Skeletal muscle tissue (tissue), 4 donors: ENCODE results near the gene PSMC1. TPM values are rescaled to one million over a fixed set of nuclear protein-coding genes. Genes with fewer than 3 reads are reported as not detected.

Experiments
- H3K27ac ChIP-seq: one replicate; pipeline ENCODE4 v1.7.0; 2013; ENCODE audit warnings: mild to moderate bottlenecking, low read depth, low read length, inconsistent platforms
- H3K27me3 ChIP-seq, 3 donors: one replicate each; pipeline ENCODE4 v1.7.0; 2013; ENCODE audit warnings: low read length in 3 of 3; ENCODE audit not compliant: control insufficient read depth in 3 of 3, insufficient read depth in 3 of 3
- H3K36me3 ChIP-seq, 3 donors: one replicate each; pipeline ENCODE4 v1.7.0; 2013; ENCODE audit warnings: low read length in 3 of 3; ENCODE audit not compliant: control insufficient read depth in 3 of 3, insufficient read depth in 3 of 3
- H3K4me1 ChIP-seq, 3 donors: one replicate each; pipeline ENCODE4 v1.7.0; 2013; ENCODE audit warnings: low read length in 3 of 3, mild to moderate bottlenecking in 3 of 3; ENCODE audit not compliant: control insufficient read depth in 3 of 3, insufficient read depth in 3 of 3
- H3K4me3 ChIP-seq, 3 donors: one replicate each; pipeline ENCODE4 v1.7.0; 2013; ENCODE audit warnings: low read length in 3 of 3
- H3K9ac ChIP-seq, 3 donors: one replicate each; pipeline ENCODE4 v1.7.0; 2013; ENCODE audit warnings: low read length in 3 of 3, mild to moderate bottlenecking in 3 of 3, moderate library complexity in 2 of 3, low read depth in 1 of 3
- H3K9me3 ChIP-seq, 3 donors: one replicate each; pipeline ENCODE4 v1.7.0; 2013; ENCODE audit warnings: low read length in 3 of 3; ENCODE audit not compliant: control insufficient read depth in 3 of 3
- total RNA-seq: library from RNA; depleted of rRNA; stranded (reverse); fragments of >200 nt; gene quantifications from one replicate; pipeline ENCODE4 v1.2.3, GENCODE V29; 2014
- donor health status: Osteomylitis.

PSMC1 gene
- total RNA-seq, 1 donor from 2014 or later, result 84.5 TPM

DNA sequence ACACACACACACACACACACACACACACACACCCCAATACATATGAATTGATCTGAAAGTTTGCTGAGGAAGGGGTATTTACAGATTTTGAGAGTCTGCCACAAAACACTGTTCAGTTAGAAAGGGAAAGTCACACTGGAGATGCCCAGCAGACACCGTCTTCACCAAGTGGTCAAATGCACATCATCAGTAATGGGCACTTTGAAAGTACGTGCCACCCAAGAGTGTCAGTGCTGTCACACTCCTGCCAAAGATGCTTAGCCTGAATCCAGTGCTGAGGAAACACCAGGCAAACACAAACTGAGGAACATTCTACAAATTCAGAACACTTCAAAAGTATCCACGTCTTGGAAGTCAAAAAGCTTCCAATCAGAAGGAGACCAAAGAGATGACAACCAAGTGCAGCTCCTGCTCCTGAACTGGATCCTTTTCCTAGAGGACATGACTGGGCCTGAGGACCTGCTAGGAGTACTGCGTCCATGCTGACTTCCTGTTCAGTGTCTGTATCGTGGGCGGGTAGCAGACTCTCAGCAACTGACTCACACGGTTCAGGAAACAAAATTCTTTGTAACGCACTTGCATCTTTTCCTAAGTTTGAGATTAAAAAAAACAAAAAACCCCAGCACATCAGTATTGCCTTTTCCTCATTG, 18.6 kb downstream of the PSMC1 start:
- Histone ChIP-seq H3K27me3 (no peaks in the 10 kb centered on the region), H3K4me1 (peaks cover 15 to 26% (median 16%) of the 10 kb centered on the region in 3 donors), H3K9me3 (no peaks in the 10 kb centered on the region), H3K27ac (peak overlapping the region; percentile 20), H3K9ac (peak overlapping the region in 1 of 3 donors; percentile 33), H3K4me3 (no peak overlapping the region), H3K36me3 (peaks cover 56 to 73% (median 60%) of the 10 kb centered on the region in 3 donors)

DNA sequence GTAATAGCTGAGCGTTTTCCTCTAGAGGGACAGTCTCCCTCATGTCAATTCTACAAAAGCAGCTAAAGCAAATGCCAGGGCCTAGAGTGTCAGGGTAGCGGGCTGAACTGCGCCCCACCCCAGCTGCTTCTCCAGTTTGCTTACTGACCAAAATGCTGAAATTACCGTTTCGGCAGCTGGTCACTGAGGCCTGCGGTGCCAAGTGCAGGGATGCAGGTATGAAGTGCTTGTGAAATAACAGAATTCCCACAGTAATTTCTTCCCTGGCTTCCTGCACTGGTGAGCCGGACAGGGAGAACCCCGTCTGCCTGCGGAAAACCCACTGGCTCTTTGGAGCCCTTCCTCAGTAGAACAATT, 19.1 kb downstream of the PSMC1 start:
- no peak overlapping the region for H3K9ac ChIP-seq

GRCh38 chr14:90275820-90276219, 19.5 kb downstream of the PSMC1 start:
- H3K27ac ChIP-seq, result peak overlapping the region; percentile 20

More for the DNA sequence above, 19.1 kb downstream of the PSMC1 start:
- peaks cover 55 to 72% (median 59%) of the 10 kb centered on the region in 3 donors for H3K36me3 ChIP-seq
- H3K9me3 ChIP-seq, result no peaks in the 10 kb centered on the region
- peaks cover 15 to 26% (median 16%) of the 10 kb centered on the region in 3 donors for H3K4me1 ChIP-seq
- no peak overlapping the region for H3K4me3 ChIP-seq
- peak overlapping the region; percentile 20 for H3K27ac ChIP-seq
- no peaks in the 10 kb centered on the region for H3K27me3 ChIP-seq

GRCh38 chr14:90276646-90277367, 20.5 kb downstream of the PSMC1 start:
- Histone ChIP-seq H3K9ac (no peak overlapping the region), H3K27me3 (no peaks in the 10 kb centered on the region), H3K27ac (no peak overlapping the region), H3K4me1 (peaks cover 15 to 26% (median 16%) of the 10 kb centered on the region in 3 donors), H3K9me3 (no peaks in the 10 kb centered on the region), H3K4me3 (no peak overlapping the region), H3K36me3 (peaks cover 52 to 68% (median 56%) of the 10 kb centered on the region in 3 donors)

More at GRCh38 chr14:90275820-90276219, 19.5 kb downstream of the PSMC1 start:
- Histone ChIP-seq H3K27me3 (no peaks in the 10 kb centered on the region), H3K9me3 (no peaks in the 10 kb centered on the region), H3K9ac (no peak overlapping the region), H3K4me3 (no peak overlapping the region), H3K4me1 (peaks cover 15 to 26% (median 16%) of the 10 kb centered on the region in 3 donors), H3K36me3 (peaks cover 55 to 72% (median 59%) of the 10 kb centered on the region in 3 donors)

DNA sequence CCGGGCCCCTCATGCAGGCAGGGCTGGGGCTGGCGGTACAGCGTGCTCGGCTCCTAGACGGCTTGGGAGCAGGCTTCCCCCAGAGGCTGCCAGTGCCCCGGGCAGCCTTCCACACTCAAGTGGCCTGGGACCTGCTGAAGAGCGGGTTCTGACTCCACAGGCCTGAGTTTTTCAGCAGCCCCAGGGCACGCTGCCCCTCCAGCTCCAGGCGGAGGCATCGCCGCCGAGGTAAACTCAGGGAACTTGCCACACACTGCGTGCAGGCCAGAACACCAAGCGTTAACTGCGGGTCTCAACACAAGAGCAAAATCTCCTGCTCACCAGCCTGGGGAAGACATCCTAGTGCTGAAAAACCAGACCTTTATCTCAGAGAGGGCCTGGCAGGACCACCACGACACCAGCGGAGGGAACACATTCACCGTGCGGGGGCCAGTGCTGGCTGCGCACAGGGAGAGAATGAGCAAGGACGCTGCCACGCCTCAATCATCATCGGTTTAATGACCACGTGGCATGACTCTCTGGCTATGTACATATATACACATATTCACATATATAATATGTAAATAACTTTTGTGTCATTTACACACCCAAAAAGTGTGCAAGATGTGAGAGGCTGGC, 21.3 kb downstream of the PSMC1 start:
- Histone ChIP-seq H3K9me3 (no peaks in the 10 kb centered on the region), H3K27ac (no peak overlapping the region), H3K4me1 (peaks cover 15 to 26% (median 16%) of the 10 kb centered on the region in 3 donors), H3K9ac (no peak overlapping the region), H3K36me3 (peaks cover 45 to 61% (median 54%) of the 10 kb centered on the region in 3 donors), H3K27me3 (no peaks in the 10 kb centered on the region), H3K4me3 (no peak overlapping the region)

- H3K27me3 ChIP-seq, result no peaks in the 10 kb centered on the region
- H3K4me3 ChIP-seq, result no peak overlapping the region
- no peak overlapping the region for H3K9ac ChIP-seq
- H3K27ac ChIP-seq, result peak overlapping the region; percentile 23
- H3K9me3 ChIP-seq, result no peaks in the 10 kb centered on the region
- H3K4me1 ChIP-seq, result peaks cover 11 to 25% (median 14%) of the 10 kb centered on the region in 3 donors
- H3K36me3 ChIP-seq, result peaks cover 47 to 57% (median 53%) of the 10 kb centered on the region in 3 donors
Measured at GRCh38 chr14:90278199-90279175, 22.1 kb downstream of the PSMC1 start.

- H3K27me3 ChIP-seq, result no peaks in the 10 kb centered on the region
- H3K36me3 ChIP-seq, result peaks cover 53 to 54% (median 54%) of the 10 kb centered on the region in 3 donors
- H3K9me3 ChIP-seq, result no peaks in the 10 kb centered on the region
- no peak overlapping the region for H3K4me3 ChIP-seq
- H3K4me1 ChIP-seq, result peaks cover 5 to 15% (median 6%) of the 10 kb centered on the region in 3 donors
- no peak overlapping the region for H3K9ac ChIP-seq
- no peak overlapping the region for H3K27ac ChIP-seq
Measured at GRCh38 chr14:90280096-90280495, 23.7 kb downstream of the PSMC1 start.

DNA sequence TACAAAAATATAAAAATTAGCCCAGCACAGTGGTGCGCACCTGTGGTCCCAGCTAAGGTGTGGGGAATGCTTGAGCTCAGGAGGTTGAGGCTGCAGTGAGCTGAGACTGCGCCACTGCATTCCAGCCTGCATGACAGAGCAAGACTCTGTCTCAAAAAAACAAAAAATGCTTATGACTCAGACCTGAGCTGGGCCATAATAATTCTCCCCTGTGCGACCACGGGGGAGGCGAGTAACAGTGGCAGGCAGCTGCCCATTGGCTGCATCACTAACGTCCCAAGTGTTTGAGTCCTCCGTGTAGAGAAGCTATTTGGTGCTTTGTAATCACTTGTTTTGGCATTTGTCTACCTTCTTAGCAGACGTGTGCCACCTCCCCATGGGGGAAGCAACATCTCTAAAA, 24.9 kb downstream of the PSMC1 start:
- Histone ChIP-seq H3K4me1 (peaks cover 0 to 7% (median 0%) of the 10 kb centered on the region in 3 donors), H3K9ac (no peak overlapping the region), H3K27ac (no peak overlapping the region), H3K27me3 (no peaks in the 10 kb centered on the region), H3K9me3 (no peaks in the 10 kb centered on the region), H3K4me3 (no peak overlapping the region), H3K36me3 (peaks cover 52 to 58% (median 55%) of the 10 kb centered on the region in 3 donors)

- H3K36me3 ChIP-seq, result peaks cover 53 to 56% (median 55%) of the 10 kb centered on the region in 3 donors
- no peaks in the 10 kb centered on the region for H3K27me3 ChIP-seq
- H3K4me1 ChIP-seq, result peaks cover 0 to 7% (median 0%) of the 10 kb centered on the region in 3 donors
- no peak overlapping the region for H3K4me3 ChIP-seq
- no peak overlapping the region for H3K9ac ChIP-seq
- no peak overlapping the region for H3K27ac ChIP-seq
- no peaks in the 10 kb centered on the region for H3K9me3 ChIP-seq
Measured at GRCh38 chr14:90281756-90282155, 25.4 kb downstream of the PSMC1 start.
